ENCODE data around the gene CHRNG. TPM values are rescaled to one million over a fixed set of nuclear protein-coding genes. Genes with fewer than 3 reads are reported as not detected.
A peak's percentile ranks its signal among the peaks of the same experiment; 100 is the strongest.

CHRNG gene
- total RNA-seq, 1 experiment from 2014 or later = not detected

GRCh38 chr2:232540441-232541041 is 1.0 kb downstream of the CHRNG start:
- no peak for DNase-seq (ENCODE audit: low read depth)
- in situ Hi-C loops (cut with HindIII; ENCODE audit: low pct_unique_long_range_greater_than_20kb, low sequenced_read_pairs) = no loop called here

DNA sequence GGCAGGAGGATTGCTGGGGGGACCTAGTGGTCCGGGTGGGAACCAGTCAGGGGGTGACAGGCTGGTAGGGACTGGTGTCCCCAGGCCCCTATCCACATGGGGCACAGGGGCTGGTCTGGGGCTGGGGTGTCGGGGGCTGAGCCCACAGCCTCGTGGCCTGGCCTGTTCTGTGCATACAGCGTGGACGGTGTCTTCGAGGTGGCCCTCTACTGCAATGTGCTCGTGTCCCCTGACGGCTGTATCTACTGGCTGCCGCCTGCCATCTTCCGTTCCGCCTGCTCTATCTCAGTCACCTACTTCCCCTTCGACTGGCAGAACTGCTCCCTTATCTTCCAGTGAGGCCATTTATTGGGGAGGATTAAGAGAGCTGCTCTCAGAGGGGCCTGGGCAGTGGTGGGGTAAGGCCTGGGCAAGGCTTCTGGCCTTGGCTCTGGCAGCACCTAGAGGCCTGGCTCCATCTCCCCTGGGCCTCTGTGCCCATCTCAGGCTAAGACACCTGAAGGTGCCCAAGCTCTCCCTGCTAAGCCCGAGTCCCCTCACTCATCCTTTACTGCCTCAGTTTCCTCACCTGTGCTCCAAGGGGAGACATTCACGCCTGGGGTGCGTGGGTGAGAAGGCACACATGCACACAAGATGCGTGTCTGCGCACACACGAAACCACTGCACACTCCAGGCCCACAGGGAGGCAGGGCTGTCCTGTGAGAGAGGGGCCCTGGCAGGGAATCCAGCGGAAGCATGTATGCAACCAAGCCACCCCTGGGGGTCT is 1.9 kb downstream of the CHRNG start:
- in situ Hi-C loops (cut with HindIII; ENCODE audit: low pct_unique_long_range_greater_than_20kb, low sequenced_read_pairs) = no loop called here
- DNase-seq (ENCODE audit: low read depth) = no peak

GRCh38 chr2:232541961-232542714 is 2.6 kb downstream of the CHRNG start:
- in situ Hi-C loops (cut with HindIII; ENCODE audit: low pct_unique_long_range_greater_than_20kb, low sequenced_read_pairs) = no loop called here
- DNase-seq (ENCODE audit: low read depth) = no peak

DNA sequence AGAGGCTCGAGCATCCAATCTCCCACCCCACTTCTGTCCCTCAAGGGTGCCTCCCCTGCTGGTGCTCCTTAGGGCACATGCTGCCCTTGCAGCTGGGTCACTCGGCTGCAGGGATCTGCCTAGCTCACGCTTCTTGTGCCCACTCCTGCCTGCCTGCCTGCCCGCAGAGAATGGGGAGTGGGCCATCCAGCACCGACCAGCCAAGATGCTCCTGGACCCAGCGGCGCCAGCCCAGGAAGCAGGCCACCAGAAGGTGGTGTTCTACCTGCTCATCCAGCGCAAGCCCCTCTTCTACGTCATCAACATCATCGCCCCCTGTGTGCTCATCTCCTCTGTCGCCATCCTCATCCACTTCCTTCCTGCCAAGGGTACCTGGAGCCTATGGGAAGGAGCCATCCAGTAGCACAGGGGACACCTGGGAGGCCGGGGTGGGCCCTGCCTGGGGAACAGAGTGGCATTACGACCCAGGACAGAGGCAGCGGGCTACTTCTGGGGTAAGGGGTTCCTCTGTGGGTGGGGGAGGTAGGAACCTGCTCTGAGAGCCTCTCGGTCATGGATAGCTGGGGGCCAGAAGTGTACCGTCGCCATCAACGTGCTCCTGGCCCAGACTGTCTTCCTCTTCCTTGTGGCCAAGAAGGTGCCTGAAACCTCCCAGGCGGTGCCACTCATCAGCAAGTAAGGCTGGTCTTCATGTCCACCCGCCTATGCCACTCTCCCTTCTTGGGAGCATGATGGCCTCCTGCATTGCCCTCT is 3.4 kb downstream of the CHRNG start:
- DNase-seq (ENCODE audit: low read depth) = no peak
- in situ Hi-C loops (cut with HindIII; ENCODE audit: low pct_unique_long_range_greater_than_20kb, low sequenced_read_pairs) = no loop called here

GRCh38 chr2:232543491-232543890 is 4.0 kb downstream of the CHRNG start:
- in situ Hi-C loops (cut with HindIII; ENCODE audit: low pct_unique_long_range_greater_than_20kb, low sequenced_read_pairs) = no loop called here
- DNase-seq (ENCODE audit: low read depth) = no peak

DNA sequence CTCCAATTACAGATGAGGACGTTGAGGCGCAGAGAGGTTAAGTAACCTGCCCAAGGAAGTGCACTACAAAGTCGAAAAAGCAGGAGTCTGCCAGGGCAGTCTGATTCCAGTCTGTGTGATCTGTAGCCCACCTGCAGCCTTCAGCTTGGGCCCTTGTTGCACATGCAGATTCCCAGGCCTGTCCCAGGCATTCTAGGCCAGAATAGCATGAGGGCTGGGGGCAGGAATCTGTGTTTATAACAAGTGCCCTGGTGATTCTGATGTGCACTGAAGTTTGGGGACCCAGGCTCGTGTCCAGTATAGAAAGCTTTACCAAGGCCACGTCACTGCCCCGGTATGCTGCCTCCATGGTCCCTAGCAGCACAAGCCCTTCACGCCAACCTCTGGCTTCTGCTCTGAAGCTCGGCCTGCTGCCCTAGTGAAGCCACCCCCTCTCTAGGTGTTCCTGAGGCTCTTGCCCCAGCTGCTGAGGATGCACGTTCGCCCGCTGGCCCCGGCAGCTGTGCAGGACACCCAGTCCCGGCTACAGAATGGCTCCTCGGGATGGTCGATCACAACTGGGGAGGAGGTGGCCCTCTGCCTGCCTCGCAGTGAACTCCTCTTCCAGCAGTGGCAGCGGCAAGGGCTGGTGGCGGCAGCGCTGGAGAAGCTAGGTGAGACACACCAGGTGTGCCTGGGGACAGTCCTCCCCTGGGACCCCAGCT is 4.6 kb downstream of the CHRNG start:
- in situ Hi-C loops (cut with HindIII; ENCODE audit: low pct_unique_long_range_greater_than_20kb, low sequenced_read_pairs) = no loop called here
- DNase-seq (ENCODE audit: low read depth) = no peak

DNA sequence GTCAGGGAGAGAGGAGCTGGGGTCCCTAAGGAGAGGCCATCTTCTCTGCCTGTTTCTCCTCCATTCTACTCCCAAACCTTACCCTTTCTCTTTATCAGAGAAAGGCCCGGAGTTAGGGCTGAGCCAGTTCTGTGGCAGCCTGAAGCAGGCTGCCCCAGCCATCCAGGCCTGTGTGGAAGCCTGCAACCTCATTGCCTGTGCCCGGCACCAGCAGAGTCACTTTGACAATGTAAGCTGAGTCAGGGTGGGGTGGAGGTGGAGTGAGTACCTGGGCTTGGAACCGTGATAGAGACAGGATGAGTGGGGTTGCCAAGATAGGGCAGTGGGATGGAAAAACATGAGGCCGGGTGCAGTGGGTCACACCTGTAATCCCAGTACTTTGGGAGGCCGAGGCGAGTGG is 5.2 kb downstream of the CHRNG start:
- in situ Hi-C loops (cut with HindIII; ENCODE audit: low pct_unique_long_range_greater_than_20kb, low sequenced_read_pairs) = no loop called here

DNA sequence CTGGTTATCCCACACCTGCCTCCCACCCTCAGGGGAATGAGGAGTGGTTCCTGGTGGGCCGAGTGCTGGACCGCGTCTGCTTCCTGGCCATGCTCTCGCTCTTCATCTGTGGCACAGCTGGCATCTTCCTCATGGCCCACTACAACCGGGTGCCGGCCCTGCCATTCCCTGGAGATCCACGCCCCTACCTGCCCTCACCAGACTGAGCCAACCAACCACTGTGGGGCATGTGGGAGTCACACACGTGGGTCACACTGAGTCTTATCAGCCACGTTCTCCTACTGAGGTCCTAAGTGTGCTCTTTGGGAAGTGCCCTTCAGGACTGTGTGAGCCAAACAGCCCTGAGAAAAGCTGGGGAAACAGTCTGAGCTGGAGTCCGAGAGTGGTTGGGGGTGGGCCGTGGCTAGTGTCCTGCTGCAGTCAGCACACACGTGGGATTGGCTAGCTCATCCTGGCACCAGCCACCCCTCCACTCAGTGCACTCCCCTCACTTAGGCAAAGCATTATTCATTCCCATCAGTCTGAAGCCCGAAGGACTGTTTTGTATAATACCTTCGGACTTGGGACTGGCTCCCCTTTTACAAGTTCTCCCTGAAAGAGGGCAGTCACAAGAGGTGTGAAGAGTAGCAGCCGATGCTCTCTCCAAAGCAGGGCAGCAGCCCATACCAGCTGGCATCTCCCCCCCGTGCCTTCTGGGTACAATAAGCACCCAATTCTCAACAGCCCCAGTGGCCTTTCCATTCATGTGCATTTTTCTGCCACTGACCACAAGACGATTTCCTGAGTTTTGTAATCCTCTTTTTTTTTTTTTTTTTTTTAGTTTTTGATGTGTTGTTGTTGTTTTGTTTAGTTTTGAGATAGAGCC is 6.3 kb downstream of the CHRNG start:
- in situ Hi-C loops (cut with HindIII; ENCODE audit: low pct_unique_long_range_greater_than_20kb, low sequenced_read_pairs) = no loop called here
- DNase-seq (ENCODE audit: low read depth) = no peak

More for the DNA sequence above, 5.2 kb downstream of the CHRNG start:
- DNase-seq (ENCODE audit: low read depth) = no peak

DNA sequence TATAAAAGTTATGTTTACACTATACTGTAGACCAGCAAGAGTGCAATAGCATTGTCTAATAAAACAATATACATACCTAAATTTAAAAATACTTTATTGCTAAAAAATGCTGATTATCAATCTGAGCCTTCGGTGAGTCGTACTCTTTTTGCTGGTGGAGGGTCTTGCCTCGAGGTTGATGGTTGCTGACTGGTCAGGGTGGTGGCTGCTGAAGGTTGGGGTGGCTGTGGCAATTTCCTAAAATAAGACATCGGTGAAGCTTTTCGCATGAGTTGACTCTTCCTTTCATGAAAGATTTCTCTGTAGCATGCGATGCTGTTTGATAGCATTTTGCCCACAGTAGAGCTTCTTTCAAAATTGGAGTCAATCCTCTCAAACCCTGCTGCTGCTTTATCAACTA is 8.5 kb downstream of the CHRNG start:
- in situ Hi-C loops (cut with HindIII; ENCODE audit: low pct_unique_long_range_greater_than_20kb, low sequenced_read_pairs) = no loop called here
- no peak for DNase-seq (ENCODE audit: low read depth)

- DNase-seq (ENCODE audit: low read depth) = no peak
- in situ Hi-C loops (cut with HindIII; ENCODE audit: low pct_unique_long_range_greater_than_20kb, low sequenced_read_pairs) = no loop called here
These were observed 10.3 kb downstream of the CHRNG start for GRCh38 chr2:232549655-232550353.

- peak; percentile 87 for DNase-seq (ENCODE audit: low read depth)
- in situ Hi-C loops (cut with HindIII; ENCODE audit: low pct_unique_long_range_greater_than_20kb, low sequenced_read_pairs) = no loop called here
These were observed 11.1 kb downstream of the CHRNG start, which contains the start of the genes EIF4E2 and TIGD1 for GRCh38 chr2:232550354-232551249. Gene EIF4E2 (plus strand): TSS chr2:232550689. CDS start chr2:232550725, 36 bp downstream. Gene TIGD1 (minus strand): TSS chr2:232550557. CDS start chr2:232549882, 675 bp downstream.

GRCh38 chr2:232551250-232551638 is 11.8 kb downstream of the CHRNG start:
- in situ Hi-C loops (cut with HindIII; ENCODE audit: low pct_unique_long_range_greater_than_20kb, low sequenced_read_pairs) = no loop called here
- no peak for DNase-seq (ENCODE audit: low read depth)

DNA sequence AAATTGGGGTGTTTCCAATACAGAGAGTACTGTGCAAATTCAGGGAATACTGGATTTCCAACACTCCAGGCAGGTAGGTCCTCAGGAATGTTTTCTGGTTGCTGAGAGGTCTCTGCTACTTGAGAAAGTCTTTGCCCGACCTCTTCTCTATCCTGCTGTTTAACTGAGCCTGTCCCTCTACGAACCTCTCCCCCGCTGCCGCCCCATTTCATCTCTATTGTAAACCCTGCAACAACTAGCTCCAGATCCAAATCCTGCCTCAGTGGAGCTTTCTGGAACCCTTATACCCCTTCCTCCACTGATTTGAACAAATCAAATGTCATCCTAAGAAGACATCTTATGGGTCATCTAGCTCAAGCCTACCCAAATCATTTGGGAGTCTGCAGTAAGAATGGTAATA is 12.3 kb downstream of the CHRNG start:
- no peak for DNase-seq (ENCODE audit: low read depth)
- in situ Hi-C loops (cut with HindIII; ENCODE audit: low pct_unique_long_range_greater_than_20kb, low sequenced_read_pairs) = no loop called here

DNA sequence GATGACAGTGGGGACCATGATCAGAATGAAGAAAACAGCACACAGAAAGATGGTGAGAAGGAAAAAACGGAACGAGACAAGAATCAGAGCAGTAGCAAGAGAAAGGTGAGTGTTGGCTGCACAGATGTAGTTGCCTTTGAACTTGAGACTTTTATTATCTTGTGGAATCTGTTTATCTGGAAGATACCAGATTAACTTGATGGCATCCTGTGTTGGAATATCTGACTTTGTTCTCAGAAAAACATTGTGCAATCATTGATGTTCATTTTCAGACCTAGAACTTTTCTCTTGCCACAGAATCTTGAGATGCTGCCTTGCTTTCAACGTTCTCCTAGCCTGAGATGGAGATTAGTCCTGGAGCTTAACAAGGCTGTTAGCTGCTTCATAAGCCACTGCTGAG is 16.9 kb downstream of the CHRNG start:
- DNase-seq (ENCODE audit: low read depth) = no peak
- in situ Hi-C loops (cut with HindIII; ENCODE audit: low pct_unique_long_range_greater_than_20kb, low sequenced_read_pairs) = no loop called here

DNA sequence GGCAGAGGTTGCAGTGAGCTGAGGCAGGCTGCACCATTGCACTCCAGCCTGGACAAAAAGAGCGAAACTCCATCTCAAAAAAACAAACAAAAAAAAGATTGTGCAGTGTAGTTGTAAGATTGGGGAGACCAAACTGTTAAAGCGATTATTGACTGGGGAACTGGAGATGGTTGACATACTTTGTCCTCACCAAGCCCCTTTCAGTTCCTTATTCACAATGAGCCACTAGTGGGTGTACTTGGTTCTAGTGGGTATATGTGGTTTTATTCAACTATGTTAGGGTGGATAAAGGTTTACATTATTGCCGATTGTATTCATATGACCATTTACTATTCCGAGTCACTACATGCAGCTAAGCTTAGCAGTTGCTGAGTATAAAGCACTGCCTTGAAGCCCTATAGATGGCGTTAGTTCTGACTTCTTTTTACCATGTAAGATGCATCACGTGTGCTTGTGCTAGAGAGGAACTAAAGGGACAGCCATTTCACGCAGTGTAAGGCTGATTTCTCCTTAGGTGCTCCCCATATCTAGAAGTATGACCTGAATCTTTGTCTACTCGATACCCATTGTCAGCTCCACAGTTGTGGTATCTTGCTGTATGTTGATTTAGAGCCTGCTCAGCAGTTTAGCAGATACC is 23.1 kb downstream of the CHRNG start:
- in situ Hi-C loops (cut with HindIII; ENCODE audit: low pct_unique_long_range_greater_than_20kb, low sequenced_read_pairs) = no loop called here
- no peak for DNase-seq (ENCODE audit: low read depth)
